ENCODE data around the gene NPHP4. TPM values are rescaled to one million over a fixed set of nuclear protein-coding genes. Genes with fewer than 3 reads are reported as not detected.

Gene NPHP4
- polyA plus RNA-seq, 1 donor (not counting 4 experiments of a cell fraction or from before 2014, with no cell fraction given) = 3.7 TPM

GRCh38 chr1:5986018-5986417, 6.2 kb downstream of the NPHP4 start:
- DNase-seq (ENCODE audit: low read depth, low spot score) (no peak), FAIRE-seq (no peak)
- no peak overlapping the region for H3K4me2 ChIP-seq (ENCODE audit: control insufficient read depth, extremely low read depth, insufficient read depth, low read depth, low read length)
- H3K9me1 ChIP-seq (ENCODE audit: control insufficient read depth, extremely low read depth, insufficient read depth, low read length) = no peaks in the 10 kb centered on the region
- H3K4me1 ChIP-seq (ENCODE audit: control insufficient read depth, extremely low read depth, insufficient read depth, low read length) = peaks cover 11% of the 10 kb centered on the region
- TF ChIP-seq EZH2 (IDR thresholded peaks at IDR 0.05; ENCODE audit: low read length) (no peak), CTCF (optimal IDR thresholded peaks at IDR 0.05 in 1 of 3, IDR thresholded peaks at IDR 0.05 in 1 of 3, conservative IDR thresholded peaks at IDR 0.05 in 1 of 3; ENCODE audit: extremely low read depth in 1 of 3, insufficient read depth in 2 of 3, low read length in 3 of 3) (no peak)
- dilution Hi-C loops (cut with MboI; ENCODE audit: extremely low pct_ligation_motif_present, low sequenced_read_pairs) = no loop called here
- no peak overlapping the region for H3K27ac ChIP-seq (ENCODE audit: control insufficient read depth, insufficient read depth, low read length)
- no peaks in the 10 kb centered on the region for H3K27me3 ChIP-seq (ENCODE audit: control insufficient read depth, extremely low read depth, insufficient read depth, low read length)
- H3K4me3 ChIP-seq (ENCODE audit: control insufficient read depth in 2 of 3, extremely low read depth in 1 of 3, insufficient read depth in 2 of 3, low read depth in 1 of 3, low read length in 3 of 3) = no peak overlapping the region
- H3K79me2 ChIP-seq (ENCODE audit: control insufficient read depth, insufficient read depth, low read length) = peaks cover 5% of the 10 kb centered on the region
- H3K9me3 ChIP-seq (ENCODE audit: control insufficient read depth, low read depth, low read length) = no peaks in the 10 kb centered on the region
- H3K9ac ChIP-seq (ENCODE audit: control insufficient read depth, extremely low read depth, insufficient read depth, low read length) = no peak overlapping the region
- peaks cover 0 to 4% of the 10 kb centered on the region in 2 experiments for H3K36me3 ChIP-seq (ENCODE audit: control insufficient read depth in 2 of 2, extremely low read depth in 1 of 2, insufficient read depth in 2 of 2, low read length in 2 of 2)
- H4K20me1 ChIP-seq (ENCODE audit: control insufficient read depth, extremely low read depth, insufficient read depth, low read length) = no peaks in the 10 kb centered on the region
- H2AFZ ChIP-seq (ENCODE audit: control insufficient read depth, low read length) = no peak overlapping the region

GRCh38 chr1:5985250-5985649, 7.0 kb downstream of the NPHP4 start:
- no peak overlapping the region for H2AFZ ChIP-seq (ENCODE audit: control insufficient read depth, low read length)
- peaks cover 9% of the 10 kb centered on the region for H3K4me1 ChIP-seq (ENCODE audit: control insufficient read depth, extremely low read depth, insufficient read depth, low read length)
- no peak overlapping the region for H3K9ac ChIP-seq (ENCODE audit: control insufficient read depth, extremely low read depth, insufficient read depth, low read length)
- no peak overlapping the region for H3K4me3 ChIP-seq (ENCODE audit: control insufficient read depth in 2 of 3, extremely low read depth in 1 of 3, insufficient read depth in 2 of 3, low read depth in 1 of 3, low read length in 3 of 3)
- peaks cover 0 to 4% of the 10 kb centered on the region in 2 experiments for H3K36me3 ChIP-seq (ENCODE audit: control insufficient read depth in 2 of 2, extremely low read depth in 1 of 2, insufficient read depth in 2 of 2, low read length in 2 of 2)
- peaks cover 5% of the 10 kb centered on the region for H3K79me2 ChIP-seq (ENCODE audit: control insufficient read depth, insufficient read depth, low read length)
- no peaks in the 10 kb centered on the region for H3K9me3 ChIP-seq (ENCODE audit: control insufficient read depth, low read depth, low read length)
- no peak for FAIRE-seq
- H3K4me2 ChIP-seq (ENCODE audit: control insufficient read depth, extremely low read depth, insufficient read depth, low read depth, low read length) = no peak overlapping the region
- dilution Hi-C loops (cut with MboI; ENCODE audit: extremely low pct_ligation_motif_present, low sequenced_read_pairs) = no loop called here
- H3K27ac ChIP-seq (ENCODE audit: control insufficient read depth, insufficient read depth, low read length) = no peak overlapping the region
- TF ChIP-seq EZH2 (IDR thresholded peaks at IDR 0.05; ENCODE audit: low read length) (no peak), CTCF (optimal IDR thresholded peaks at IDR 0.05 in 1 of 3, IDR thresholded peaks at IDR 0.05 in 1 of 3, conservative IDR thresholded peaks at IDR 0.05 in 1 of 3; ENCODE audit: extremely low read depth in 1 of 3, insufficient read depth in 2 of 3, low read length in 3 of 3) (no peak)
- H4K20me1 ChIP-seq (ENCODE audit: control insufficient read depth, extremely low read depth, insufficient read depth, low read length) = no peaks in the 10 kb centered on the region
- no peaks in the 10 kb centered on the region for H3K27me3 ChIP-seq (ENCODE audit: control insufficient read depth, extremely low read depth, insufficient read depth, low read length)
- H3K9me1 ChIP-seq (ENCODE audit: control insufficient read depth, extremely low read depth, insufficient read depth, low read length) = no peaks in the 10 kb centered on the region
- DNase-seq (ENCODE audit: low read depth, low spot score) = no peak
